ENCODE measurements around the gene SWT1.
A peak's percentile ranks its signal among the peaks of the same experiment; 100 is the strongest.
"Not testable (repeated sequence)": the region's sequence is repeated elsewhere in the genome, so short reads cannot be mapped to it uniquely, and the experiment has no call there.

Gene SWT1

DNA sequence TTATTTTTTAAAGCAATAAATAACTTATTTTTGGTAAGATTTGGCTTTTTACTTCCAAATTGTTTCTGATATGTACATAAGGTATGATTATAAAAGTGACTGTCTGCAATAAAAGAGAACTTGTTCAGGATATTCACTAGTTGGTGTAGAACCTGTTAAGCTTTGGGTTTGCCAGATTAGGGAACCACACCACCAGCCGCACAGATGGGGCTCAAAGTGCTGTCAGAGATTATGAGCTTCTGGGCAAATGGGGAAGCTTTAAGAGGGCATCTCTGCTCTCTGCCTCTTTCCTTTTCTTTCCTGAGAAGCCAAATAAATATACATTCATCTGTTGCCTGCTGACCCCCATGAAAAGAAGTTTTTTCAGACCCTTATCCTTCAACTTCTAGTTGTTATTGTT is 134.7 kb downstream of the SWT1 start:
- no peak for DNase-seq

DNA sequence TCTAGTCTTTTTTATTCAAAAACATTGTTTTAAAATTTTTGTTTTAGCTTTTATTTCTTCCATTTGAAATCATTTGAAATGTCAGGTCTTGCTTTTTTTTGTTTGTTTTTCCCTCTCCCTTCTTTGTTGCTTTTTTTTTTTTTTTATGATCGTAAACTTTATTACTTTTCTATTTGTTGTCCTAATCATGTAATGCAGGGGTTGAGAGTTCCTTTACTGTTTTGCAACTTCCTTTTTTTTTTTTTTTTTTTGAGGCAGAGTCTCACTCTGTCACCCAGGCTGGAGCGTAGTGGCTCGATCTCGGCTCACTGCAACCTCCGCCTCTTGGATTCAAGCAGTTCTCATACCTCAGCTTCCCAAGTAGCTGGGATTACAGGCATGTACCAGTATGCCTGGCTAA is 135.3 kb downstream of the SWT1 start:
- DNase-seq = peak; percentile 48

DNA sequence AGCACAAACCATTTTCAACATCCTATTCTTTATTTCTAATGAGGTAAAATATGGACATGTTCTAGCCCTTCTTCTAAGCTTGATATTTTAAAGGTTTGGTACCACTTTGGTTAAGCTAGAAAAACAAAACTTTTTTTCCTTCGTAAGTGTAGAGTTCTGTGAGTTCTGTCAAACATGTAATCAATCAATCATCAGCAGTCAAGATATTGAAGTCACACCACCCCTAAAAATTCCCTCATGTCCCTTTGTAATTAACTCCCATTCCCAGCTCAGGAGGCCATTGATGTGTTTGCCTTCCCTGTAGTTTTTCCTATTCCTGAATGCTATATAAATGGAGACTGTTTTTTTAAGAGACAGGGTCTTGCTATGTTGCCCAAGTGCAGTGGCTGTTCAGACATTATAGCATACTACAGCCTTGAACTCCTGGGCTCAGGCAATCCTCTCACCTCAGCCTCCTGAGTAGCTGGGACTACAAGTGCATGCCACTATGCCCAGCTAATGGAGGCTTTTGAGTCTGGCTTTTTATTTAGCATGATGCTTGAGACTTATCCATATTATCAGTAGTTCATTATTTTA is 137.1 kb downstream of the SWT1 start:
- no peak for DNase-seq

GRCh38 chr1:185295091-185295490 is 138.1 kb downstream of the SWT1 start:
- no peak for DNase-seq

DNA sequence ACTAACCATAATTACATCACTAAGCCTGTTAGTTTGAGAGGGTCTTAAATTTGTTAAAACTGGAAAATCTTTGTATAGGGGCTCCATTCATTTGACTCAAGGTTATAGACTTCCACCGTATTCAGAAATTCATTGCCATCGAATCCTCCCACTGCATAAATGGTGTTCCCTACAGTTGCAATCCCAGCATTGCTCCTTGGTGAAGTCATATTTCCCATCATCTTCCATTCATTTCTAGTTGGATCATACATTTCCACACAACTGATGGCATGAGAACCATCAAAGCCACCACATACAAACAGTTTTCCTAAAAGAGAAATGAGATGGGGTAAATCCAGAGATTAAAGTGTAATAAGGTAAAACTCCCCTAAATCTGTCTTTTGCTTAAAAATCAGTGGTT is 141.0 kb downstream of the SWT1 start:
- no peak for DNase-seq

DNA sequence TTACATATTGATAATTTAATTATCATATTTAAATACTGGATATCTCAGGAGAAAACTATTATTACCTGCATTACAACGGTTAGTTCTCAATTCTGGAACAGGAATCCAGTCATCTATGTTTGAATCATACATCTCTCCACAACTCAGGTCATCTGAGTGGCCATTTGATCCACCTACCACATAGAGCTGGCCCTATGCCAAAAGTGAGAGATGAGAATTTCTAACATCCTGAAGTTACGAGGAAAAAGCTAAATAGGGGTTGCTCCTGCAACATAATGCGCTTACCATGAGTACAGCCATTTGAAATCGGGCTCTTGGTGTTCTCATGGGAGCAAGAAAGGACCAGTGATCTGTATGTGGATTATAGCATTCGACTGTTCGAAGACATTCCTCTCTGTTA is 143.2 kb downstream of the SWT1 start:
- no peak for DNase-seq

DNA sequence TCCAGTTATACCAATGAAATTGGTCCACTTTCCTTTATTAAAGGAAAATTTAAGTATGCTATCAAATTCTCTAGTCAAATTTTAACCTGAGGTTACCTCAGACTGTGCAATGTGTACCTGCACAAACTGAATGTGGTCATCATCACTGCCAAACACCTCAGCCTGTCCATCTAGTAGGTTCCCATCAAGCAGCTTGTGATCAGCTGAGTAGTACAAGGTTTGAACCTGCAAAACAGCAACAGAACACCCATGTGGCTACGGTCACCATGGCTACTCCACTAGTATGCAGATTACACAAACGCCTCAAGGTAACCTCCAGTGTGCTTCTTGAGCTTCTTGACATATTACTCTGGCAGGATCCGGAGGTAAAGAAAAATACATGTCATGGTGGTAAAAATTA is 148.5 kb downstream of the SWT1 start:
- no peak for DNase-seq

DNA sequence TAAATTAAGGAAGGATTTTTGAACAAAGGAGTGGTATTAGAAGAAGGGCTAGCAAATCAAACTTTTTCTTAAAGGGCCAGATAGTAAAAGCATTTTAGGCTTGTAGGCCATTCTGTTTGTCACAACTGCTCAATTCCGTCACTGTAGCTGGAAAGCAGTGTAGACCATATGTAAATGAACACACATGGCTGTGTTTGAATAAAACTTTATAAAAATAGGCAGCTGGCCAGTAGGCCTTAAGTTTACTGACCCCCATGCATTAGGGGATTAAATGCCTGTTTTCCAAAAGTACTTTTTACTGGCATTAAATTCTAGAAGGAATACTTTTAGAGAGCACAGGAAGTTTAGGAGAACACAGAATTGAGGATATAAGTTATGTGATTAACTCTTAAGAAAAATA is 151.2 kb downstream of the SWT1 start:
- no peak for DNase-seq

- DNase-seq = peak; percentile 31
These were observed 152.6 kb downstream of the SWT1 start for GRCh38 chr1:185309566-185309965.

DNA sequence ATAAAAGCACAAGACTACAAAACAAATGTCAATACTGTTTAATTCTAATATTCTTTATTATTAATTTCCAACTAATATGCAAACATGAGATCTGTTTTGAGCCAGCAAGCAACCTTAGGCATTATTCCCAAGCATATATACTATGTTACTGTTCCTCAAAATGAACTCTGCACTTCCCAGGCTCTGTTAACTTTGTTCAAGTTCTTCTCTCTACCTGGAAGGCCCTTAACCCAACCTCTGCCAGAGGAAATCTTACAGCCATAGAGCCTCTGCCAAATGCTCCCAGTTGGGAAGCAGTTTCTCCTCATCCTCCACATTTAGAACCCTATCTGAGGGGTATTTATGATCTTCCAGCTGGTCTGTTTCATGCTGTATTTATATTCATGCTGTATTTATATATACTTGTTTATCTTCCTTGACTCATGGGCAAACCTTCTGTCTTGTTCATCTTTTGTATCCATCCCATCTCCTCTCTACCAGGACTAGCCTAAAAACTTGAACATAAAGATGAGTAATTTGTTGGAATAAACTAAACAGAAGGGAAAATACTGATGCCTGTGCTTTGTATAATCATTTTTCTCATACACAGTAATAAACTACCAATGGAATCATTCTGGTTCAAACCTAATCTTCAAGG is 154.7 kb downstream of the SWT1 start:
- DNase-seq = no peak

- peak; percentile 37 for DNase-seq
These were observed 155.6 kb downstream of the SWT1 start for GRCh38 chr1:185312361-185313138.

GRCh38 chr1:185314411-185314810 is 157.4 kb downstream of the SWT1 start:
- DNase-seq = peak; percentile 33

DNA sequence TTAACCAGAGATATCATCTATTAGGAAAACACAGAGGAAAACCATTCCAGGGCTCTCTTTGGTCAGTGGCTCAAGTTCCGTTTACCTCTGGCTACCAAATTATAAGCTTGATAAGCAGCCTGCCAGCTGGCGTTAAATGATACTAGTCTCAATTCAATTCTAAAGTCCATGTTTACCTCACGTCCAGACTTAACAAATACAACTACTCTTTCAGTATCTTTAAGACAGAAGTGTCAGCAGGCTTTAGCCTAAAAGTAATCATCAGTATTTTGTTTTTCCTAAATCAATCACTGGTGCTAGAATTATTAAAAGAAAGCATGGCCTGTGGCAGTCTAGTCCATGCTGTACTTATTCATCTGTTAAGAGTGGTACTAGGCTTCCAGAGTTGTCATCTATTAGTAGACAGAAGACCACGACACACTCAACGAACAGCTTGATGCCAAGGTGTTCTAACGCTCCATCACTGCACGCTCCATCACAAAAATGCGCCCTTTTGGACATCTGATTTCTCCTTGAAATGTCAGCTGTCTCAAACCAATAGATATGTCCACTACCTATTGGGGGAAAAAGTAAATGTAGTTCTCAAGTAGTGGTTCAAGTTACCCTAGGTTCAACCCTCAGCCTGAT is 158.6 kb downstream of the SWT1 start:
- no peak for DNase-seq

DNA sequence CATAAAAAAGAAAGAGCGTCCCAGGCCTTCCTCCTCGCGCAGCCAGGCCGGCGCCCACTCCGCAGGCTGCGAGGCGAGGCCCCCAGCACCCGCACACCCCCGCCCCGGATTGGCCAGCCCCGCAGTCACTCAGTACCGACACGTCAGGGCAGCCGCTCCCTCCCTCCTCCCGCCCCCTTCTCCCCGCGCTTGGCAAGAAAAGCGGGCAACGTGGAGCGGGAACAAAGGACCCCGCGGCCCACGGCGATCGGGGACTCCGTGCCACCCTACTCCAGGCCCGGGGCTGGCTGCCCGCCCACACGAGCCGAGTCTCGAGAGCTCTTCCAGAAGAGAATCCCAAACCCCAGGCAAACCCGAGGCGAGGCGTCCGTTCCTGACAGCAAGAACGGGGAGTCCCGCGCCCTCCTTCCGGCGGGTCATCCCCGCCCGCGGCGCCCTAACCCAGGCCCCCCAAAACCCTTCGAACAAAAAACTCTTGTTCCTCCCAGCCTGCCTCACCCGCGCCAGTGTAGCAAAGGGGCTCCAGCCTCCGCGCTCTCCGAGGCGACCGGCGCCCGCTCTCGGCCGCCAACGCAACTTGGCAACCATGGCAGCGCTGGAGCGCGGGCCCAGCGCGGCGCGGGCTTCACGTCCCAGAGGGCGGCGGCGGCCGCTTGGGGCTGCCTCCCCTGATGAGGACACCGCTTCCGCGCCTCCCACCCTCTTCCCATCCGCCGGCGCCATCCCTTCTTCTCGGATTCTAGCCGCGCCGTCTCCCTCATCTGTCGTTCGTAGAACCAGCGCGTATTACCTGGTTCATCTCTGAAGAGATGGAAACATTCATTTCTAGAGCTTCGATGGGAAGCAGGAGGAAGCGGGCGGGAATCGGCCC is 159.4 kb downstream of the SWT1 start:
- DNase-seq = peak; percentile 93

DNA sequence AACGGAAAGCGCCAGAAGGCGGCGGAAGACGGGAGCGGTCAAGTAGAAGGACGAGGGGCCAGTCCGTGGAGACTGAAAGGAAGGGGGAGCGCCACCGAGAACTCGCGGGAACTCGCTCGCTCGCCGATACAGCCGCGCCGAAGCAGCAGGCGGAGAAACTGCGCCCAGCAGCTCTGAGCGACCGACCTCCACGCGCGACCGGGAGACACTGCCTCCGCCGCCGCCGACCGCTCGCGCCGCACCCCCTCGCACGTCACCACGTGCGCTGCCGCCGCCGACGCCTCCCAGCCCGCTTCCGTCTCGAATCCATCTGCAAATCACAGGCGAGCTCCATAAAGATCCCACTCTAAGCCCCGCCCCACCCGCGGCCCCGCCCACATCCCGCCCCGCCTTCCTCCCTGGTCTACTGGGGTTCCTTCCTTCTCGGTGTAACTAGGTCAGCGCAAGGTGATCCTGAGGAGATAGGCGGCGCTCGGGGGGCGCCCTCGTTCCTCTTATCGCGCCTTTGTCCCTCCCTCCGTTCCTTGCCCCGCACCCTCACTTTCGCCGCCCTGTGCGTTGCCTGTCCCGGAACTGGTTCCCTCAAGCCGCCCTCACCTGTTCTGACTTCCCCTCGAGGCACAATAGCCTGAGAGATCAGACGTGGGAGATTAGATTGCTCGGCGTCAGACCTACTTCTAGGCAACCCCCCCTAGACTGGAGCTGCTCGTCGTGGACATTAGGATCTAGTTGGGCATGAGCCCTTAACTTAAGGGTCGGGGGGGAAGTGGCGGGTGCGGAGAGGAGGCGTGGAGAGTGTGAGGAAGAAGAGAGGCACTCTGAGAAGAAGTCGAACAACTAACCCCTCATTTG is 160.3 kb downstream of the SWT1 start, which contains the start of gene IVNS1ABP:
IVNS1ABP (minus strand) TSS at position 210 of the 852 bp plus-strand sequence. CDS start 7,750 bp downstream, outside the sequence.
- DNase-seq = peak; percentile 97

- peak; percentile 69 for DNase-seq
These were observed 160.9 kb downstream of the SWT1 start for GRCh38 chr1:185317886-185318310.

DNA sequence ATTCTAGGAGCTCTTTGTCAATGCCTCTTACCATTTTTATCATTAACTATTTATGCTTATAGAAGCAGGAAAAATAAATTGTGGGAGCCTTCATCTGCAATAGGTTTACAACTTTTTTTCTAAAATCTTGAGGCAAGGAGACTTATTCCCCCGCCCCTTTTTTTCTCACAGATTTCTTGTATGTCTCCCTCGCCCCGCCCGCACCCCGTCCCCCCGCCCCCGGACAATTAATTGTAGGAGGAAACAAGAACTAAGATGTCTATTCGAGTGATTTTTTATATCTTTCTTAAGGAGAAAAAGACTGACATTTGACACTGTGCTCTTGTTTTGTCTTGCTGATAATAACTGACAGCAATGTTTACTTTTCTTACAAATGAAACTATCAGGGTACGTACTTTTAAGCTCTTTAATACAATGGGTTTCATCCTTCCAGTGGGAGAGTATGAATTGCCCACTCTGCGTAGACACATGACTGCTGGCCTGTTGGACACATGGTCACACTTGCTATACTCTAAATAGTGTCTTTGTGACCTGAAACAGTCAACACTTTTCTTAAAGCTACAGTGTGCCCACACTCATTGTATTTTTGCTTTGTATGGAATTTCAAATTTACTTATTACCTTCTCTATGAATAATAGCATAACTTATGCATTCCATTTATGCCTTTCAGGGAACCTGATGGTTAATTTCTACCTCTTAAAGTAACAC is 161.6 kb downstream of the SWT1 start:
- DNase-seq = no peak

DNA sequence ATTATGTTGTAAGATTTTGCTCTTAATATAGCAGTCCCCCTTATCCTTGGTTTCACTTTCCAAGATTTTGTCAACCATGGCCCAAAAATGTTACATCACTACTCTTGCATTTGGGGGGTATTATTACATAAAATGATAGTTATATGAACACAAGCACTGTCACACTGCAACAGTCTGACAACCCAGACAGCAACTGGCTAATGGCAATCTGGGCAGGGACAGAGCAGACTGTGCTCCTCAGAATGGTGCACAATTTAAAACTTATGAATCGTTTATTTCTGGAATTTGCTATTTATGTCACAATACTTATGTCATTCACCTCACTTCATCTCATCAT is 162.1 kb downstream of the SWT1 start:
- peak; percentile 42 for DNase-seq

- DNase-seq = not testable (repeated sequence)
These were observed 164.1 kb downstream of the SWT1 start for GRCh38 chr1:185321104-185321503.

- DNase-seq = not testable (repeated sequence)
These were observed 164.8 kb downstream of the SWT1 start for GRCh38 chr1:185321653-185322221.

DNA sequence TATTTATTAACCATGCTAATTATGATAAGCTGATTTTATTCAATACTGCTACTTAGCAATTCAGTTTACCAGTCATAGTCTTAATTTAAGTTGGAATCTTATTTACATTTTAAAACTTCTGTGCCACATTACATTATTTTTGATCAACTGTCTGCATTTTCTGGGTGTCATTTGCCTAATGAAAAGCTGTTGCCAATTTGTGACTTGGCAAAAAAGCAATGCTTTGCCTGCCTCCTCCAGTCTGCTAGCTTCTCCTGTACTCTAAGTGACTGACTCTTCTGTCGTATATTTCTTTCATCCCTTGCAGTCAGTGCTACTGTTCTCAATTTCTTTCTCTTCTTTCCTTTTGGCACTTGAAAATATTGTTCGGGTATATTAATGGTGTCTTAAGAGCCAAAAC is 165.7 kb downstream of the SWT1 start:
- no peak for DNase-seq
